Fibroblast of skin of left biceps (primary cell): Measurements from ENCODE around the gene KATNB1.
"Not testable (repeated sequence)": the region's sequence is repeated elsewhere in the genome, so short reads cannot be mapped to it uniquely, and the experiment has no call there.

ENCODE experiments used
- DNase-seq, 2 experiments: peaks; one replicate each; pipeline ENCODE4 v3.0.0-alpha.2; 2013; ENCODE audit warnings: low read depth in 2 of 2

KATNB1 gene

DNA sequence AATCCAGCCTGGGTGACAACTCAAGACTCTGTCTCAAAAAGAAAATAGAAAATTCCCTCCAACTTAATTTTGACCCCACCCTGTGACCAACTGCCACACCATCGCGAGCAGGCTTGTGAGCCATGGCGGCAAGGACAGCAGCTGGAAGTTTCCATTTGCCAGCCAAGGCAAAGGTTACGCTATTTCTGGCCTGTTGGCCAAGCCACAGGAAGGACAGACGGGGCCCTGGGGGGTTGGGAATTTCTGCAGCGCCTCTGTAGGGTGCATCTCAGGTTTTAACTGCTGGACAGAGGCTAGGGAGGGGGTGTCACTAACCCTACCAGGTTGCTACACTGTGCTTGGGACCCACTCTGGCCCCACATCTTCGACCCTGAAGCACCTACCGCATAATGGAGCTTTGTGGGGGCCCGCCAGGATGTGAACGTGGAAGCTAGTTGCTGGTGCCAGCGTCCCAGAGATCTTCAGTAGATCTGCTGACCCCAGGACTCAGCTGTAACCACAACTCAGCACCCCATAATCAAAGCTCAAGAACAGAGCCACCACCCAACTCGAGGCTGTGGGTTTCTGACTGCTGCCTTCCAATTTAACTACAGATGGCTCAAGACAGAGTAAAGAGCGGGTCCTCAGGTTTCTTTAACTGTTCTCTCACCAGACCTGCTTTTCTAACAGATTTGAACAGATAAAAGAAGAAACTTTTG, 55.8 kb downstream of the KATNB1 start:
- no peak for DNase-seq

DNA sequence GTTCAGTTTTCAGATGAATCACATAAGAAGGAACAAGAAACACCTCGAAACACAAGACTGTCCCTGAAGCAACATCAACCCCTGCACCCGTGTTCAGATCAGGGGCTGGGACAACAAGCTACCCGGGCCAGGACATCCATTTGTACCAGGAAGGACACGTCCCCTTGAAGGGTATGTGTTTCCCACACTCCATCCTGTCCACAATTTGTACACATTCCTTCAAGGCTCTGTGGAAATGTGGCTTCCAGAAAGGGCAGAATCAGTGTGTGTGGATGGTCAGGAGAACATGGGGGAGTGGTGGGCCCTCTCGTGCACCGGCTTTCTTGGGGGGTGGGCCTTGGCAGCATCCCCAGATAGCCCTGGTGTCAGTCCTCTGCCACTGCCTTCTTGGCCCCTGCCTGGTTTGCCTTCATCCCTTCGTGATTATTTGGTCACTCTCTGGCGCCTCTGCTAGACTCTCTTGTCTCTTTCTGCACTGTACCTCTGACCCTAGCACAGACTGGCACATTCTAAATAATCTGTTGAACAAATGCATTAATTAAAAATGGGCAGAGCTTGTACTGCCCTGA, 56.4 kb downstream of the KATNB1 start:
- DNase-seq = no peak

DNA sequence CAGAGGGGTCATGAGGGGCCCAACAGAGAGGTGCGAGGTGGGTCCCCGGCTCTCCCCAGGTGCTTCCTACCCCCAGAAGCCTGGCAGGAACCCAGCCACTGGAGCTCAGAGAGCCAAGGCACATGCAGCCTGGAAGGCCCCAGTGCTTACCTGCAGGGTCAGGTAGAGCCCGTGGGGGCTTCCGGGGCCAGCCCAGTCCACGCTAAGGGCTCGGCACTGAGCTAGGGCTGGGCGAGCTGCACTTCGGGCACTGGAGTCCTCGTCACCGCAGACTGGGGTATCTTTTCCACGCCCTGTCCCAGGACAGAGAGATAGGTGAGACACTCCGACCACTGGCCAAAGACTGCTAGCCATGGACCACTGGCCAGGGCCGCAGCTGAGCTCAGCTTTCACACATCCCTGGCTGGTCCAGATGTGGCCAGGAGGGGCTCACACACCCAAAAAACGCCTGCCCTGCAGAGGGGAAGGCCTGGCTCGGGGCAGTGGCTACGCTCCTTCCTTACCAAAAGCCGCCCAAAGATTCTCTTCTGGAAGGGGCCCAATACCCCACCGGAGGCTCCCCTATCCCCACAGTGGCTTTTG, 59.4 kb downstream of the KATNB1 start:
- DNase-seq = no peak

DNA sequence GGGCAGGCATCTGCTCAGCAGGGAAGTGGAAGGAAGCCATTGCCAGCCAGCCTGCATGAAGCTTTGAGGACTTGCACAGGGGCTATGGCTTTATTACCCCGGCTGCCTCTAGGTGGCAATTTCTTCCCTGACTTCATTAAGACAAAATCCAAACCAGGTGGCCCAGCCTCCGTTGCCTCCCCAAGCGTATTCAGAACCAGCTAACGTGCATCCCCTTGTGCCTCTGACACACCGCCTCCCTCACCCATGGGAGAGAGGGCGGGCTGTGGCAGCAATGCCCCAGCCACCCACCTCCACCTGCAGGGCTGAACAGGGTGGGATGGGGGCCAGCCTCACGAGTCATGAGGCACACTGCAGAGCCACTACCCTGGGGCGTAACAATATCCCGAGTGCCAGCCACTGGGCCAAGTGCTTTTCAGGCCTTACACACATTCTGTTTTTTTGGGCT, 59.9 kb downstream of the KATNB1 start:
- DNase-seq = peak; percentile 12 to 23

DNA sequence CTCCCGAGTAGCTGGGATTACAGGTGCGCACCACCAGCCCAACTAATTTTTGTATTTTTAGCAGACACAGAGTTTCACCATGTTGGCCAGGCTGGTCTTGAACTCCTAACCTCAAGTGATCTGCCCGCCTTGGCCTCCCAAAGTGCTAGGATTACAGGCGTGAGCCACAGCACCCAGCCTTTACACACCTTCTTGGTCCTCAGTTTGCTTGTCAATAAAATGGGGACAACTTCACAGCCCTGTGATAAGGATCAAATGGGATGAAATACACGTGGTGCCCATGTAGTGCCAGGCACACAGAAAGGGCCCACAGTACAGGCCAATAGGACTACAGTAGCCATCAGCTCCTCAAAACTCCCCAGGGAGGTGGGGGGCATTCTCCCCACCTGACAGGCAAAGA, 60.4 kb downstream of the KATNB1 start:
- not testable (repeated sequence) for DNase-seq

DNA sequence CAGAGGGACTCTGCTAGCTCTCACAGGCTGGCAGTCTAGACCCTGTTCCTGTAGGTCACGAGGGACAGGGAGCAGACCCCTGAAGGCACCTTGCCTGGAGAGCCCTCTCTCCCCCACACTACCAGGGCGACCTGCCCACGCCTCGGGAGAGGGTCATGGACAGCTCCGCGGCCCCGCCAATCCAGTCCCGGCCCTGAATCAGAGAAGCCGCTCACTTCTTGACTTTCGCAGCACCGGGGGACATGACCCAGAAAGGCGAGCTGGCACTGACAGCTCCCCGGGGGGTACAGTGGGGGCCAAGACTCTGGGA, 61.6 kb downstream of the KATNB1 start:
- no peak for DNase-seq

DNA sequence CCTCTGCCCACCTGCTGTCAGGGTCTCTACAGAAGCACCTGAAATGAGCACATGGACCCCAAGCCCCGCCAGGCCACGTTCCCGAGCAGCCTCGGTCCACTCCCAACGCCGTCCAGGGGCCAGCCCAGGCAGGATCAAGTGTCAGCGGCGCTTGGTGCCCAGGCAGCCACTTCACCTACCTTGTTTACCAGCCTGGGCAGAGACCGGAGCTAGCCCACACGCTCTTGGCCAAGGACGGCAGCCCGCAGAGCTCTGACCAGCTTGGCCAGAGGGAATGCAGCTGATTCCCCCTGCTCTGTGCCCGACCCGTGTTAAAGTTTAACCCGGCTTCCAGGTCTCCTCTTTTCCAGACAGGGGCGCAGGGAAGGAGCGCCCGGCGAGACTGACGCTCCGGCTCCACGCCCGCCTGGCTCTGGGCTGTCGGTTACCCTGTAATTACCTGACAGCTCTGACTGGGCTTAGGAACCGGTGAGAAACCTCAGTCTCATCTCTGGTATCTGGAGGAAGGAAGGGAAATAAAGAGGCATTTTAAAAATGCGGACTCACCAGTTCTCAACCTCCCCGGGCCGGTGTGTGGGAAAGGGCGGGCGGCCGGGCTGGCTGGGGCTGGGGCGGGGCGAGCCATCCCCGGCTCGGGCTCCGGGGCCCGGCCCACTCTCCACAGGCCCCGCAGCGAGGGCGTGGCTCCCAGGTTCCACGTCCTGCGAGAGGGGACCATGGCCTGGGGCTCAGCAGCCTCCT, 62.1 kb downstream of the KATNB1 start:
- no peak for DNase-seq

DNA sequence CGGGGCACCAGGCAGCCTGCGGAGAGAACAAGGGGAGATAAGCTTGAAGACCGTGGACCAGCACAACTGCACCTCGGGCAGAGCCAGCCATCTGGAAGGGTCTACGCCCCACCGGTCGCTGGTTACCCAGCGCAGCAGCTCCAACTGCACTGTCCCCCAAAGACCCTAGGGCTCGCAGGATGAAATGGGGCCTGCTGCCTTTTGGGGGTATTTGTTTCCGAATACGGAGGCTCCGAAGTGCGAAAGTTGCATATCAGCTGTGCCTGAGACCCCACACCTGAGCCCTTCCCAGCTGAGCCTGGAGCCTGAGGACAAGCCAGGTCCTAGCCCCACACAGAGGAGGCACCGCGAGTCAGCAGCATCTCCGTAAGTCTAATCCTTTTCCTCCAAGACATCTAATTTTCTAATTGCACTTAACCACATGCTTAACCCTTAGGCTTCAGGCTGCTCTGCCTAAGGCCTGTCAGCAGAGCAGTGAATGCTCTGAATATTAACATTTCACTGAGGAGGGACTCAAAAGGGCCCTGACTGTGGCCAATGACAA, 62.8 kb downstream of the KATNB1 start:
- DNase-seq = no peak

DNA sequence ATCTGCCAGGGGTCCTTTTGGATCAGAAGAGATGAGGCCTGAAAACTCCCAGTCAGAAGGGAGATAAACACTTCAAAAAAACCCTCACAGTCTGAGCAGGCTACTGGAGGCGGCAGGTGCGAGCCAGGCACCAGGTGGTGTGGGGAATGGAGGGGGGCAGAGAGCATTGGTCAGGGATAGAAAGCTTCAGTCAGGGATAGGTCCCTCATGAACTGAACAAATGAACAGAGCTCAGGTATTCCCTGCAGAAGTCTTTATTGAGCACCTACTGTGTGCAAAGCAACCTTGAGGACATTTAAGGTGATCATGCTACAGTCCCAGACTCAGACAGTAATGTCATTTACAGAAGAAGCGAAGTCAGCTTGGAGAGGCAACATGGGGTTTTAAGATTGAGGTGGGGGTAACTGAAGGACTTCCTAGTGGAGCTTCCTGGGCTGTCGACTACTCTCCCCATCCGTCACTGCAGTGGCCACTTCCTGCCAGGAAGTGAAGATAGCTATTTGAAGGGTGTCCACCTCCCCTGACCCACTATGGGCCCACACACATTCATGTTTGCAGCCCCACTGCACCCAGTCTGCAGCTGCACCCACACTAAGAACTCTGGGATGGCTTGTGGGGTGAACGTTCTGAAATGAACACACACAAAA, 63.5 kb downstream of the KATNB1 start:
- no peak for DNase-seq

DNA sequence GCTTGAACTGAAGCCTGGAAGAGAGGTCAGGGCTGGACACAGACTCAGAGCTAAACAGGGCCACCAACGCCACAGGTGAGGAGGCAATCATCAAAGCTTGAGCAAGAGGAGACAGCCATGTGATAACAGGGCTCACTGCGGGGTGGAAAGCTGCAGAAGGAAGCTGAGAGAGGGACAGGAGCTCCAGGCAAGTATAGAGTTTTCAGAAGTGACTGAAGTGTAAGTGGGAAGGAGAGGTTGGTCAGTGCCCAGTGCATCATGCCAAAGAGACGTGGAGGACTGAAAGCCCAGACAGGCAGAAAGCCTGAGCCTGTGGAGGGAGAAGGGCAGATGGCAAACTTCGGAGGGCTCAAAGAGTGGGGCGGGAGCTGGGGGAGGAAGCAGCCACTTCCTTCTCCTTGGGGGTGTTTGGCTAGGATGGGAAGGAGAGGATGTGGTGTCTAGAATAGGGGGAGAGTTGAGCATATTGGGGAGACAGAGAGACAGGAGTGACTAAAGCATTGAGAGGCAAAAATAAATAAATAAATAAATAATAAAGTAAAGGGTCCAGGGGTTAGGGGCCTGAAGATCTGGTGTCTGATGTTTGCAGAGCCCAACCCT, 64.1 kb downstream of the KATNB1 start:
- DNase-seq = no peak

DNA sequence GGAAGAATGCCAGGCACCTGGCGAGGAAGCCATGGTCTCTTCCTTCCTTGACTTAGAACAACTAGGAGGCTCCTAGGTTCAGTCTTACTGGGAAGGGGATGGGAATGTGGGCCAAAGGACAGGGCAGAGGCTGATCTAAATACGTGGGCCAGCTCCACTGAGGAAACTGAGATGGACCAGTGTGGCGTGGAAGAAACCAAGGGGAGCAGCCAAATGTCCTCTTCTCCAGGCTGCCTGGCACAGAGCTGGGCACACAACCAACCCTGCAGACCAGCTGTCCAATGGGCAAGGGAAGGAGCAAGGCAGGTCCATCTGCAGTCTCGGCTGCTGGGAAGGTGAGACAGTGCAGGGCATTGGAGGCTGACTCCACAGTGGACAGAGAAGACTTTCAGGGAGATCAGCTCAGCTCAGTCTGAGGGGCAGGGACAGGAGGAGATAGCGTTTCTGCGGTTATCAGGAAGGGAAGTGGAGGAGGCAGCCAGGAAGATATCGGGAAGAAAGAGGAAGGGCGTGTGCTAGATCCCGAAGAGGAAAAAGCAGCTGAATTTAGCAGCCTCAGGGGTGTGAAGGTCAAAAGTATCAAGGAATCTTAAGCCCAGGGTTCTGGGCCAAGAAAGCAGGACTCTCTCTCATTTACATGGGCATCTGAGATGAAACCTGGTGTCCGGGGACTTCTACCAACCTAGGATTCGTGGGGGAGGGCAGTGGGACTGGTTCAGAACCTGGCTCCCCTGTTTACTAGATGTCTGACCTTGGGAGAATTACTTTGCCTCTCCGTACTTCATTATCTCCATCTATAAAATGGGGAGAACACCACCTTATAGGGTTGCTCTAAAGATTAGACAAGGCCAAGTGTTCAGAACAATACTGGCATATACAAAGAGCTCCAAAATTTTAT, 64.9 kb downstream of the KATNB1 start:
- DNase-seq = no peak

DNA sequence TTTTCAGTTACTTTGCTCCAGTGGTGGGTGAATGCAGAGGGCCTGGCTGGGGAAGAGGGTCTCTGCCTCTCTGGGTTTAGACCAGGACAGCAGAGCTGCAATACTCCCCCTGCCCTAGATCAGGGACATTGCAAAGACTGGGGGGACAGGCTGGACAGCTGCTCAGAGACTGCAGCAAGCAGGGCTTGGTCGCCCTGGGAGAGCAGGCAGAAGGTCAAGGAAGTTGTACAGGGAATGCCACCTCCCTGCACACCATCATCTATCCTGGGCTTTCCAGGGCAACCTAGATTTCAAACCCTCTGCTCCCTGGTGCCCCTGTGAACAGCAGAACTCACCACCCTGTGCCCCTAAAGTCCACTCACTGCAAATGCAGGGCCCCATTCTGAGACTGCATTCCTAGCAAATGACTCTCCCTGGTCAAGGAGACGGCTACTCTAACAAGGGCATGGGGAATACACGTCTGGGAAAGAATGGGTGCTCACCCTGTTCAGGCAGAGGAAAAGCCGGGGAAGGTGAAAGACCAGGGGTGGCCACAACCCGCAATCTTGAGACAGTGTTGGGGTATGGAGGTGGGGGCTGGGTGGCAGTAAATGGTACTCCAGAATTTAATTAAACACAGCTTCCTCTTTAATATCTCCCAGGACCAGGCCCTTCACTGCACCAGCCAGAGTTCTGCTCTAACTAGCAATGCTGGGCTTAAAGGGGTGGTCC, 65.7 kb downstream of the KATNB1 start:
- no peak for DNase-seq

DNA sequence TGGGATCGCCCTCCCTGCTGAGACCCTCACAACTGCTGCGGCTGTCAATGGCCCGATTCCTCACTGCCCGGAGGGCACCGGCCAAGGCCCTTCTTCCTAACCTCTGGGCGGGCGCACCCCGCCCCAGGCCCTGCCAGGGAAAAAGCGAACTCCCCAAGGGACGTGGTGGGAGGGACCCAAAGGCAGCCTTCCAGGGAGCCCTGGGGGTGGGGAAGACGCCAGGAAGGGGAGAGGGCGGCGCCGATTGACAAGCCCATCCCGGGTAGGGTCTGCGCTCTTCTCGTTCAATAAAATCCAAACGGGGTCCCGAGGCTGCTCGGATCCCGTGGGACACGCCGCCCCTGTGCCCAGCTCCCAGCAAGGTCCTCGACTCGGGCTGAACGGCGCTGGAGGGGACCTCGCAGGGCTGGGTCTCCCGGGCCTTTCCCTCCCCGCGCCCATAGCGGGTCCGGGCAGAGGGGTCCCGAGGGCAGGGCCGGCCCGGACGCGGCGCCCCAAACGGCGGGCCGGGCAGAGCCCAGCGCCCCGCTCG, 66.3 kb downstream of the KATNB1 start:
- DNase-seq = no peak

DNA sequence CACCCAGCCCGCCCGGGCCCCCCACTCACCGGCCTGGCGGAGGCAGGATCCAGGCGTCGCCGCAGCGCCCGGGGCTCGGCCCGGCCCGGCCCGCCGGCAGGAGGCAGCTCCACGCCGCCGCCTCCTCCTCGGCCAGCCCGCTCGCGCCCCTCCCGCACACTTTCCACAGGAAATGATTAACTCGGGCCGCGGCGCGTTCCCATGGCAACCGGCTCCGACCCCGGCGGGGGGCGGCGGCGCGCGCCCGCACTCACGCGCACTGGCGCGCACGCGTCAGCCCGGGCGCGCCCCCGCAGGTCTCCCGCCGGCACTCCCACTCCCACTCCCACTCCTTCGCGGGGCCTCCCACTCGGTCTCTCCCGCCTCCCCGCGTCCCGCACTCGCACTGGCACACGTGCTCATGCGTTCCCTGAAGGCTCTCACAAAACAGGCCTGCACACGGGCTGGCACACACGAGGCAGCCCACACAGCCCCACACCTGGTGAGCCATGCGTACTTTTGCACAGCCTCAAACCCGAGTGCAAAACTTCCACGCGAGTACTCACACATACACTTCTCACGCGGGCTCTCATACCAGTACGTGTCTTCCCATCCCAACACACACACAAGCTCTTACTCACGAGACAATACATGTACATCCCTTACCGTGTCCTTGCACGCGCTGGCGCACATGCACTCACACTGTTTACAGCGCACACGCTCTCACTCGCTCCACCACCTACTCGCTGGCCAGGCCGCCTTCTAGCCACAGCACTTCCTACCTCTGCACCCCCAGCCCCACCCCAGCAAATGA, 67.0 kb downstream of the KATNB1 start, which contains the start of gene KIFC3:
Gene KIFC3, minus strand, starts transcription at position 151 of the 793 bp plus-strand sequence. CDS start 4,248 bp downstream, outside the sequence.
- DNase-seq = peak; percentile 42 to 47

DNA sequence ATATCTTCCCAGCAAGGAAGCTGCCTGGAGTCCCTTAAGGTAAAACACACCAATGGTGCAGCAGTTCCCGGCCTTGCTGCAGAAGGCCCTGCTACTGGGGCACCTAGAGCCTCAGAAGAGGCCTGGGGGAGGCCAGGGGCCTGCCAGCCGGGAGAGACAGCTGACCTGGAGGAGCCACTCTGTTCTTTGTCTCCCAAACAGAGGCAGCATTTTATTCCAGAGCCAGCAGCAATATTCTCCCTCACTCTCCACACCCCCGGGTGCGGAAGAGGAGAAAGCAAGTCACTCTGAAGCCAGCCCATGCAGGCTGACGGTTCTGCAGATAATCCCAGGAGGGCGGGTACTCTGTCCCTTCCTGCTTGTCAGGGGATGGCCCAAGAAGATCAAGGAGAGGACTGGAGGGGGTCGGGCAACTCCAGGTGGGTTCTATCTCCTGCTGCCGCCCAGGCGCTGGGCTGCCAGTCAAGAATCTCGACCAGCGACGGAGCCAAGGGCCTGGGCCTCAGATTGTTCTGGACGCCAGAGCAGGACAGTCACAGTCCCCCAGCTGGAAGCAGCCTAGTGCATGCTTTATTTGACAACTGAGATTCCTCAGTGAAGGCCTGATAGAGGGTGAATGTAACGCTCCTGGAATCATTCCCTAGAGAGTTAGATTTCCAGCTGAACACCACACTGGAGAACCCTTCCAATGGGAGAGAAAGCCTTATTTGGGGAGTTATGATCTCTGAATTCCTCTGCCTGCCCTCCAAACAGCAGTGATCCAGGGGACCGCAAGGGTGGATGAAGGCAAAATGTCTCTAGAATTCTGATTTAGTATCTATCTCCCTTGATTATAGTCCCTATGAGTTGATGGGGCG, 67.8 kb downstream of the KATNB1 start:
- DNase-seq = no peak

DNA sequence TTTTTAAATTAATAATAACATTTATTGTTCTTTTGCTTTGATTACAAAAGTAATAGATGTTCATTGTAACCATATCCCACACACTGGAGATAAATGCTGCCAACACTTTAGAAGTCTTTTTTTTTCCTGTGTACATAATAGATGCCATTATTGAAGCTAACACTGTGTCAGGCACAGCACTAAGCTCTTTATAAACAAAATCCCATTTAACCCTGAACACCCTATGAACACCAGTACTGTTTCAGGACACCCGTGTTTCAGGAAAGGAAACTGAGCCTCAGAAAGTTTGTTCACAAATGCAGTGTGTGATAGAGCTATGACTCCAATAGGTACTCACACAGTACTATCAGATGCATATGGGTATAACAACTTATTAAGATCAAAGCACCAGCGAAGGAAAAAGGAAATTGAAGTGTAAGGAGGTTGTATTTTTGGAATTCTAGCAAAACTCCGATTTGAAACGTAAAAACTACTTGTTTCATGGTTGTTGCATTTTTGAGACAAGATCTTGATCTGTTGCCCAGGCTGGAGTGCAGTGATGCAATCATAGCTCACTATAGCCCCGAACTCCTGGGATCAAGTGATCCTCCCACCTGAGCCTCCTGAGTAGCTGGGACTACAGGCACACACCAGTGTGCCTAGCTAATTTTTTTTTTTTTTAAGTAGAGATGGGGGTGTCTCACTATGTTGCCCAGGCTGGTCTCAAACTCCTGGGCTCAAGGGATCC, 68.7 kb downstream of the KATNB1 start:
- no peak for DNase-seq

DNA sequence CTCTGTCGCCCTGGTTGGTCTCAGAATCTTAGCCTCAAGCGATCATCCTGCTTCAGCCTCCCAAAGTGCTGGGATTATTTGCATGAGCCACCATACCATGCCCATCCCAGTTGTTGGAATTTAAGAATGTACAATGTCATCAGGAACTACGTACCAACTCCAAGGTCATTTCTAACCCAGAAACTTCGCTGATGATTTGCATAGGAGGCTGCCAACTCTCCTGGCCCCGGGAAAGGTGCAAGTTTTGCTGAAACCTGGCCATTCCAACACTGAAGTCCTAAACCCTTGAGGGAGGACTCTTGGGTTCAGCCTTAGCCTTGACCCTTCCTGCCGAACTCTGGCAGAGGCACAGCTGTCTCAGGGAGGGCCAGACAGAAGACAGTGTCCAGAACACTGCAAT, 69.6 kb downstream of the KATNB1 start:
- DNase-seq = no peak
